ENCODE results near the gene PFKFB4.

Gene PFKFB4
- total RNA-seq, result 1.3 to 6.2 (median 4.6) reads per million in 3 experiments

DNA sequence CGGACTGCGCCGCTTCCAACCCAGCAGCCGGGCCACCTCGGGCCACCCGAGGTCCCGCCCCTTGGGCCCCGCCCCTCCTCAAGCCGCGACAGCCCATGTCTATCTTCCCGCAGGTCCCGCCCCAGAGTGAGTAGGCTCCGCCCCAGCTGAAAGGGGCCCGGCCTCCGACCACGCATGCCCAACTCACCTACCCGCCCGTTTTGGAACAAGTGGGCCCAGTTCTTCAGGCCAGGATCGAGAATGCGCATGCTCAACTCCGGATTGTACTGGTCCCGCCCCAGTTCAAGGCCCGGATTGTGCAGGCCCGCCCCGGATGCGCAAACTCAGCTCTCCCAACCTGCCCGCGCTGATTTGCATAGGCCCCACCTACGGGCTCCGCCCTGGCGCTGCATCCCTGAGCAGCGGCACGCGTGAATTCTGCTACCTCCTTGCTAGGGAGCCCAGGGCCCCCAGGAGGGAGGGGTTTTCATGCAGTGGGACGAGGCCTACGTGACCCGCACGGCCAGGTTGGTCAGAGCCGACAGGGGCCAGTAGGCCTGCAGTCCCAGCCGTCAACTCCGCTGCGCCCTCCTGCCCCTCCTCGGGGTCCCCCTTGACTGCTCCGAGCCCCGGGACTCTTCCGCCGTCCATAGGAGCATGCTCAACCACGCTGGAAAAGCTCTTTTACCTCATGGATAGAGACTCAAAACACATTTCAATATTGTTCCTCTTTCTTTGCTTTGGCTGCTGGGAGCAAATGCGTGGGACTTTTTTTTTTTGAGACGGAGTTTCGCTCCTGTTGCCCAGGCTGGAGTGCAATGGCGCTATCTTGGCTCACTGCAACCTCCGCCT is at the start of gene PFKFB4:
PFKFB4 (minus strand) TSS at position 8 of the 831 bp plus-strand sequence. CDS start 26 bp downstream, outside the sequence.
- peak; percentile 100 for DNase-seq

GRCh38 chr3:48601622-48601994 is 45.0 kb upstream of the PFKFB4 start:
- DNase-seq, result no peak

DNA sequence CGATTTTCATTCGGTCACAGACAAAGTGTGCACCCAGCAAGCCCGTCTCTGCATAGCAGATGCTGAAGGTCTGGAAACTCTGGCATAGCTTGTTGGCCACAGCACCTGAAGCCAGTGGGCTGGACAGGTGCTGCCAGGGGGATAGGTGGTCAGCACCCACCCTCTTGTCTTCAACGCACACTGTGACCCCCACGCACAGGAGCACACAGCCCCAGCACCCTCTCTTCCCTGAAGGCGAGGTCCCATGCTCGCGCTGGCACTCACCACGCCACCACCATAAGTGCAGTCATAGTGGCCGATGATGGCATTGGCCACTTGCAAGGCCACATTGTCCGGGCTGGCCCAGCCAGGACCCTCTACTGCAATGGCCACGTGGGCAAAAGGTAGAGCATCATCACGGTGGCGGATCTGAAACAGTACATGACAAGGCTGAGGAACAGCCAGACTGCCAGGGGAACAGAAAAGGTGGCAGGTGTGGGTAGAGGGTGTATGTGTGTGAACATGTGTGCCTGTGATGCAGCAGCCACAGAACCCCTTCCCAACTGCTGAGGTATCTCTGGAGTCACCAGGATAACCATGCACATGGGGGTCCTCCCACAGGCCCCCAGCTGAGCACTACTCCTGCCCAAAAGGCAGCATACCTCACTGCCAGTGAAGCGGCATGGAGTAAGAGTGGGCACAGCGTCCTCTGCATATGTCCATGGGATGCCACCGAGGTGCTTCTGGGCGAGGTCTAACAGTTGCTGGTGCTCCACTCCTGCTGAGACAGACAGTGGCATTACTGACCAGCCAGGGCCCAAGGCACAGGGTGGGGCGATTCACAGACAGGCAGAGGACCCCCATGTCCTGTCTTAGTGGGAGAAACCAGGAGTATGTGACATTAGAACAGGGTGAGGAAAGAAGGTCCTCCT is 44.4 kb upstream of the PFKFB4 start:
- DNase-seq, result no peak

DNA sequence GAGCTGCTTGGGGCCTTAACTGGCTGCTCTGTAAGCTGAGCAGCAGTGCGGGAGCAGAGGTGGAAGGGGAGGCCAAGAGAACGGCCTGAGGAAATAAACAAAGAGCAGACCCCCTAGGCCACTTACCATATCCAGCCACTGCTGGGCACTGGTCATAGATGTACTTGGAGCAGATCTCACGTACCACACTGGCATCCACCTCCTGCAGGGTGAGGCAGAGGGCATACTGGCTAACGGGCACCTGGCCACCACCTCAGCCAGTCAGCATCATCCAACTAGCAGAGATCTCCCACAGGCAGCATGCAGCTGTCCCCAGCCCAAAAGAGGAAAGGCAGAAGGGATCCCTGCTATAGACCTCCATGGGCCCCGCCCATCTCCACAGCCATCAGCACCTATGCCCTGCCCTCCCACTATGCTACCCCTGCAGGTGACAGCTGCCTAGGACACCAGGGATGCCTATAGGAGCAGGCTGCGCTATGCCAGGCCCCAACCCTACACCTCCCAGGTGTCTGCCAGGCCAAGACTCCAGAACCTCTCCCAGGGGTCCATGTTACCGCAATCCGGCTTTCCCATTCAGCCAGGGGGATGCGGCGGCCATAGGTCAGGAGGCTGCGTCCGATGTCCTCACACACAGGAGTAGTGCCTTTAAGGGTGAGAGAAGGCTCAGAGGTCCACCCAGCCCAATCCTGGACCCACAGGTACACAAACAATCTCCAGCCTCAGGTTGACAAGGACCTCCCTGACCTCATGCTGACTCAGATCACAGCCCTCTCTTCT is 43.1 kb upstream of the PFKFB4 start:
- no peak for DNase-seq

DNA sequence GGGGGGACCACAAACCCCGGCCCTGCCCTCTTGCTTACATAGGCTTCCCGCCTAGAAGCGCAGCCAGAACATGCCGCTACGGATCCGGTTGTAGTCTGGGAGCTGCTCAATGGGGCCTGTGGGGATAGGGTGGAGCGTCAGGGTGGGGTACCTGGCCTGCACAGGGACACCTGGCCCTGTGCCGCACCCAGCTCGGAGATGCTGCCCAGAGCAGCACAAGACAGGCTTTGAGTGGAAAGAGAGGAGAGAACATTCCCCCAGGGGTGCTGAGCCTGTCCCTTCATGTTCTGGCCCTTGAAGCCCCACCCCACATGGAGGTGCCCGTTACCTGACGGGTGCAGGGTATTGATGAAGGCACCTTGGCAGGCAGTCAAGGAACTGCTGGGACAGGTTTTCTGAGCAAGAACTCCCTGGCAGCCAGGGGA is 42.5 kb upstream of the PFKFB4 start:
- DNase-seq, result no peak

- no peak for DNase-seq
Observed at GRCh38 chr3:48598323-48599076, 41.9 kb upstream of the PFKFB4 start.

GRCh38 chr3:48597408-48597800 is 40.8 kb upstream of the PFKFB4 start:
- DNase-seq, result no peak

GRCh38 chr3:48596676-48597407 is 40.2 kb upstream of the PFKFB4 start:
- no peak for DNase-seq

DNA sequence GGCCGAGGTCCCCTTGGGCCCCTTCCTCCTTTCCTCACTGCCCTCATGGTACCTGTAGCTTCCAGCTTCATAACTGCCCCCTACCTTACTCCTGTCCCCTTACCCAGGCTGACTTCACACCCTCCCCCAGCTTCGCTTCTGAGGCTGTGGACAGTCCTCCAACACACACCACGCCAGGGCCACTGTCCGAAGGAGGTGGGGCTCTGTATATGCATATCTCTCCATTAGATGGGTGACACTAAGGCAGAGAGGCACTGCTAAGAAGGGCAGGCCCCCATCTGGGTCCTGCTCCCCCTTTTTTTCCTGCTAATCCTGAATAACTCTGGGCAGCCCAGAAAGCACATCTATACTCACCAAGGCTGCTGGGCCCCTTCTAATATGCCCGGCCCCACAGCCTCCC is 39.6 kb upstream of the PFKFB4 start:
- no peak for DNase-seq

DNA sequence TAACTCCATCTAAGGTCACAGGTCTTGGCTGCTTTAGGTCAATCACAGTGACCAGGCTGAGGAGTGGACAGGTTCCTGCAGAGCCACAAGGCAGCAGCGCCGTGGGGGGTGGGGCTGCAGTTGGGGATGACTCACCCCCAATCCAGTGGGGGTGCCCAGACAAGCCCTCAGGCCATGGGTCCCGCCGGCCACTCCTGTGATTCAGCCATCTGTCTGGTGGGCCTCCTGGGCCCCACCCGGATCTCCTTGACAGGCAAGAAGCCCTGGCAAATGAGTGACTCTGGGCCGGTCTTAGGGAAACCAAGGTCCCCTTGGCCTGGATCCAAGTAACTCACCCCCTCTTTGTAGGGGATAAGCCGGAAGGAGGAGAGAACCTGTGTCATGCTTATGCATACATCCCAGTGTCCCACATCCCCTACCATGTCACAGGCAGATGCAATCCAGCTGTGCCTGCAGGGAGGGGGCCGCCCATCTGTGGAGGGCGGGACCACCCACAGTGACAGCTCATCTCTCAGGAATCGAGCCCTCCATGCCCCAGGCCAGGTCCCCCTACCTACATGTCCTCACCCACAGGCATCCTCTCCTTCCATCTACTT is 39.0 kb upstream of the PFKFB4 start:
- no peak for DNase-seq

- no peak for DNase-seq
Observed at GRCh38 chr3:48595075-48595525, 38.5 kb upstream of the PFKFB4 start, which contains the start of gene COL7A1. Gene COL7A1 (minus strand): TSS chr3:48595329. CDS start chr3:48595159, 170 bp downstream.

GRCh38 chr3:48594417-48595049 is 37.9 kb upstream of the PFKFB4 start:
- no peak for DNase-seq

- no peak for DNase-seq
Observed at GRCh38 chr3:48593337-48593736, 36.7 kb upstream of the PFKFB4 start.

DNA sequence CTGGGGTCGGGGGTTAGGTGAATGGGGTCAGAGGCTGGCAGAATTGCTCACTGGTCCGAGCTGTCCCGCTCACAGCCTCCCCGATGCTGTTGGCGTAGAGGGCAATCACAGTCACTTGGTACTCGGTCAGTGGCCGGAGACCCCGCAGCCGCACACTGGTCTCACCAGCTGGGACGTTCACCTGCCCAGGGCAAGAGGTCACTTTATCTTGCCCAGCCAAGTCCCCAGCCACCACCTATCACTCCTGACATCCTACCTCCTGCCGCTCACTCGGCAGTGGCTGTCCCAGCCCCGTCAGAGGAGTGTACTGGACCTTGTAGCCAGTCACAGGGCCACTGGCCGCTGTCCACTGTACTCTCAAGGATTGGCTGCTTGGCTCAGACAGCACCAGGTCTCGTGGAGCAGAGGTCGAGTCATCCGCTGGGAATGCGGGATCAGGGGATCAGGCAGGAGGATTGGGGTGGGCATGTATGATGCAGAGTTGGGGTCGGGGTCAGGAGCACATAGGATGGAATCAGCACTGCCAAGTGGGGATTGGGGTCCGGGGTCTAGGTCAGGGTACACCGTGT is 36.0 kb upstream of the PFKFB4 start:
- DNase-seq, result no peak

DNA sequence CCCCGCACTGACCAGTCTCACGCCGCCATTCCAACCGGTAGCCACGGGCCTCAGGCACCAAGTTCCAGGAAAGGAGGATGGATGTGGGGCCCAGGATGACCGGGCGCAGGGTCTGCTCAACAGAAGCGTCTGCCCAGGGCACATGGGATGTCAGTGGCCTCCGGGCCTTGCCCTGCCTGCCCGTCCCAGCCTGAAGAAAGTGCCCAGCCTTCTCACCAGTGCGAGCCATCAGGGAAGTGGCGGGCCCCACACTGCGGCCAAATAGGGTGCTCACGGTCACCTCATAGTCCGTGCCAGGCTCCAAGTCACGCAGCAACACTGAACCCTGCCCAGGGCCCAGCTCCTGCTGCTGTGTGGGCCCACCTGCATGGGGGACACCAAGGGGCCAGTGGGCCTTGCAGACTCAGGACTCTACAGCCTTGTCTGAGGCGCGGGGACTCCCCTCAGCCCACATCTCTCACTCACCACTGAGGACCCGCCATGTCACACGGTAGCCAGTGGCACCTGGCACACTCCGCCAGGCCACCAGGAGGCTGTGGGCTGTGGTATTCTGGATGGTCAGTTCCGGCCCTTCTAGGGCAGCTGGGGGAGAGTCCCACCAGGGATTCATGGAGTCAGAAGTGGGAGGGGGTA is 35.4 kb upstream of the PFKFB4 start:
- DNase-seq, result no peak

GRCh38 chr3:48591436-48591835 is 34.8 kb upstream of the PFKFB4 start:
- DNase-seq, result no peak

- no peak for DNase-seq
Observed at GRCh38 chr3:48588230-48588629, 31.6 kb upstream of the PFKFB4 start.

DNA sequence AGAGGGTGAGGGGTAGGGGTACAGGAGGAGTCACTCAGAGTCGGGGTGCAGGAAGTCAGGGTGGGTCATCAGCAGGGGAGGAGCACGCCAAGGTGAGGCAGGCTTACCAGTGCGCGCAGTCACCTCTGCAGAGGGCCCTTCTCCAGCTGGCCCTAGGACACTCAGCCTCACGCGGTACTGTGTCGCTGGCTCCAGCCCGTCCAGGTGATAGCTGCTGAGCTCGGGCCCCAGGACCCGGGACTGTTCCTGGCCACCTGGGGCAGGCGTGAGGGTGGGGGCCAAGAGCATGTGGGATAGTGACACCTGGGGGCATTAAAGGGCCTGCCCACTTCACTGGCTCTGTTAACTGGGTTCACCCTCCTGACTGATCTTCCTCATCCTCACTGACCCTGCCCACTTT is 31.1 kb upstream of the PFKFB4 start:
- DNase-seq, result no peak

- DNase-seq, result no peak
Observed at GRCh38 chr3:48585411-48585810, 28.8 kb upstream of the PFKFB4 start.

All from central memory CD4-positive, alpha-beta T cell (primary cell).